Measurements from ENCODE around the gene ESRRG.

ESRRG gene

GRCh38 chr1:216499581-216500272 lies 223.5 kb downstream of the ESRRG start:
- no peak for DNase-seq

- DNase-seq: no peak
Measured at GRCh38 chr1:216498277-216498676, 225.0 kb downstream of the ESRRG start.

DNA sequence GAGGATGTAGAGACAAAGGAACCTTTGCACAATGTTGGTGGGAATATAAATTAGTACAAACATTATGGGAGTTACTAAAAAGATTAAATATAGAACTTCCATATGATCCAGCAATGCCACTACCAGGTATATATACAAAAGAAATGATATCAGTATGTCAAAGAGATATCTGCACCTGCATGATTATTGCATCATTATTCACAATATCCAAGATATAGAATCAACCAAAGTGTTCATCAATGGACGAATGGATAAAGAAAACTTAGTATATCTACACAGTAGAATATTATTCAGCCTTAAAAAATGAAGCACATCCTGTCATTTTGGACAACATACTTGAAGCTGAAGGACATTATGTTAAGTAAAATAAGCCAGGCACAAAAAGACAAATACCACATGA lies 238.2 kb downstream of the ESRRG start:
- DNase-seq: no peak

DNA sequence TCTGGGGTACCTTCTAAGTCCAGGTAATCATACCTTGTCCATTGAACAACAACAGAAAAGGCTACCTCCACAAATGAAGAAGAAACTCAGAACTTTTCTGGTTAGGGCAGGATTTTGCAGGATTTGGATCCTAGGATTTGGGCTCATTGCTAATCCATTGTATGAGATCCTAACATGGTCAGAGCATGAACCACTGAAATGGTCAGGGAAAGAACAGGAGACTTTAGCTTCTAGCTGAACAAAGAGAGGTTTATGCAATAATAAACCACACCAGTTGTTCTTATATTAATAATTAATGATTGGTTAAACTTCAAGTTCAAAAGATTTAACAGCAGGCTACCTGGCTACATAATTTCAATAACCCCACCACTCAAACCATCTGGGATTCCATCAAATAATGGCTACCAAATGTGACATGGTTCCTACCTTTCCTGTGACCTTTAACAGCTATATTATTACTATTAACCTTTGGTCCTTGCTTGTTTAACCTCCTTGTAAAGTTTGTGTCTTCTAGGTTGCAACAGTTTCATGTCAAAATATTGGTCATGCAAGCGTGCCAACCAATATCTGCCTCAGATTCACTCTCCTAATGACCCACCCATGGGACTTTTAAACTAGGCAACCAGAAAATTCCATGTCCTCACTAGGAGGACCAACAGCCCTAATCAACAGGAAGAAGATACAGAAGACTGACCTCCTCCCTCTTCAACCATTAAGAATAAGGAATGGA lies 239.4 kb downstream of the ESRRG start:
- DNase-seq: no peak

DNA sequence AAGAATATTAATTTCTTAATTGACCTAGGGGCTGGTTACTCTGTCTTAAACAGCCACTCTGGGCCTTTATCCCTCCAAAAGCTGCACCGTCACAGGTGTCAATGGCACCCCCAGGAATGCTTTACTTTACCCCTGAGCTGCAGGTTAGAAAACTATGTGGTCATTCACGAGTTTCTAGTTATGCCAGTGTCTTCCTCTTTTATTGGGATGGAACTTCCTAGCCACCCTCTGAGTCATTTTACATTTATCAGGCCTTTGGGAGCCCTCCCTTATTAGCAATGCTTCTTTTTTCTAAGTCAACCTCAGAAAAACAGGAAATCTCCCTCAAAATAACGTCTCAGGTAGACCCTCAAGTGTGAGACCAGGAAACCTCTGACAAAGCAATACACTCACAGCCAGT lies 240.6 kb downstream of the ESRRG start:
- no peak for DNase-seq

GRCh38 chr1:216478238-216478637 lies 245.0 kb downstream of the ESRRG start:
- no peak for DNase-seq

DNA sequence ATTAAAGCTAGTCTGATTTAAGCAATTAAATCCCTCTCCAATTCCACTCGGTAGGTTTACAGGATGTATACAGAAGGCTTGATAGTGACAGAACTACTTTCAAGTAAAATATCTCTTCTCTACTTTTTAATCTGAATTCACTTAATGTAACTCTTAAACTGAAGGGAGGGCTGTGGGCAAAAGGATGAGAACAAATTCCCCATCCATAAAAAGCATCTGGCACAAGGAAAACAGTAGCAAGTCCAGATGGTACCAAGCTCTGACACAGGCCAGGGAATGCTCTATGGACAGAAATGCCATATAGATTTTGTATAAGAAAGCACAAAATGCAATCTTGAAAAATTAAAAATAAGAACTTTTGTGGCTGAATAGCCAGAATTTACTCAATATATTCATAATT lies 246.9 kb downstream of the ESRRG start:
- DNase-seq: no peak

GRCh38 chr1:216475659-216476276 lies 247.5 kb downstream of the ESRRG start:
- no peak for DNase-seq

DNA sequence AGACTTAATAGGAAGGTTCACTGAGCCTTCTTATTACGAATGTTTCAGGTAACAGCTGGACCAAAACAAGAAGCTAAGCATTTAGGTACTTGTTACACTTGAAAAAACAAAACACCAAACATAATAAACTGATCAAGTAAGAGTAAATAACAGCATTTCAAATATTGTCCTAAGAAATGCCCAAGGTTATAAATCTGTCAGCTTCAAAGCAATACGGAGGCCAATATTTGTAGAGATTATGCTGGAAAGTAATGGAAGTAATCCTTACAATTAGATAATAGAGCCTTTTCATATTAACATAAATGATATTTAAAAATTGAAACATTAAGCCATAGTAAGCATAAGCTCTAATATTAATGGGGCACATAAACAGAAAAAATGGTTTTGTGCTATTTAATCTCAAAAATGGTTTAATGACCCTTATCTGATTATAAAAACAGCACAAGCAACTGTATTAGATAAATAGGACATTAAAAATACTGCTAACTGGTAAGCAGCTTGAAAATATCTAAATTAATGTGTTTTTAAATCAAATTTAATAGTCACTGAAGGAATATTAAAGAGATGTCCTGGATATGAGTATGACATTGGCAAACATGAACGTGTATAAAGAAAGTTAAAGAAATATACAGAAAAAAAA lies 256.9 kb downstream of the ESRRG start:
- no peak for DNase-seq

DNA sequence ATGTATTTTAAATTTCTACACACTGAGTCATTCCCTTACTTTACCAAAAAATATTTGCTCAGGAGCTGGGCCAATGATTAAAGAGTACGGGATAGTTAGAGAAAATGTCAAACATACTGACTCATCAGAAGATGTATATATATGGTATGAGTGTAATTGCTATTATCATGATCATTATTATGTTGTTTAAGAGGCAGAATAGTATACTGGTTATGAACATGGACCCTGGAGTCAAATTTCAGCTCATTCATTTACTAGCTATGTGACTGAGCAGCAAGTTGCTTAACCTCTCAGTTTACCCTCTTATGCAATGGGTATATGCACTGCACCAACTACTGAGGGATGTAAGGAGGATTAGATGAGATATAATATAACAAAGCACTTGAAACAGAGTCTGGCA lies 258.7 kb downstream of the ESRRG start:
- no peak for DNase-seq

GRCh38 chr1:216462066-216462775 lies 261.0 kb downstream of the ESRRG start:
- DNase-seq: no peak

DNA sequence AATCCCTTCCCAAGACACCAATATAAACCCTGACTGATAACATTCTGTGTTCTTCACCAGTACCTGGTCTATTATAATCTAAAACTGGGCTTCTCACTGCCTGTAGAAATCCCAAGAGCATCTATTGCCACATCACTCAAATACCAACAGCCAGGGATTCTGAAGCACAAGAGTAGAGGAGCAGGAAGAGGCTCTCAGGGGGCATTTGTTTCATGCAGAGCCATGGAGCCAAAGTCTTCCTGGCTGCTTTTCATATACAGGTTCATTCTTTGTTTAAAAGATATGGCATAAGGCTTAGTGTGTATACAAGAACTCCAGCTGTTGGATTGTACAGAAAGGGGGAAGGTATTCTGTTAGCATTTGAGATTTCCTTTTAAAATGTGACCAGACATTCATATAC lies 261.8 kb downstream of the ESRRG start:
- no peak for DNase-seq

DNA sequence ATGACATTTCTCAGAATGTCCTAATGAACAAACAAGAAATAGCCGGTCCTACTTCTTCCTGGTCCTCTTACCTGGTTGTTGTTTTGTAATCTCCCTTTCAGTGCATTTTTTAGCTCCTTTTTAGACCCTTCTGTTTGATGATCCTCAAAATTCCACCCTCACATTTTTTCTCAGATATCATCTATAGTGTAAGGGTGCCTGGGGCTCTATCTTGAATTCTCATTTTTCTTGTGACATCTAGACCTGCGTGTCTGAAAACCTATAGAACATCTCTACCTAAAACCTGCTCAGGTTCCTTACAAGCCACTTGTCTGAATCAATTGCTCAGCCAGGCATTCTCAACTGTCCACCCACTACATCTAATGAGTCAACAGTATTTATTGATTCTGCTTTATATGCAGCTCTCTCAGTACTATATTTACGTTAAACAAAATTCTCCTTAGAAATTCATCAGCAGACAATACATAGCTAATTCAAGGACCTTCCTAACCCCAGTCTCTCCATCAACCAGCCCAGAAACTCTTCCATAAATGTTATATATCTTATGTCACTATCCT lies 263.5 kb downstream of the ESRRG start:
- DNase-seq: no peak

DNA sequence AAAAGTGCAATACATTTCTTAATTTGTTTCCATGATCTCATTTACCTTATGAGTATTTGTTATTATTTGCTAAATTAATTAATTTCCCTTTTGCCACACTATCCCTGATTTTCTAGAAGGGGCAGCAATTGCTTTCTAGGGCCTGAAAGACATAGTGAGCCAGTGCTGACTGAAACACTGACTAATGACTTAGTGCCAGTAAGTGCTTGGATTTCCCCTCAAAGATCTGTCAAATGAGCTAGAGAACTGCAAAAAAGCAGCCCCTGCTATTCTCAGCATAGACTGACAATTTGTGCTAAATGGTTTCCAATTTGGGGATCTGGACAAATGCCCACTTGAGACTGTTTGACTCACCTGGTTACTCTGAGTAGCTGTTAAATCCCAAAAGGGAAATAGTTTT lies 264.4 kb downstream of the ESRRG start:
- DNase-seq: no peak

DNA sequence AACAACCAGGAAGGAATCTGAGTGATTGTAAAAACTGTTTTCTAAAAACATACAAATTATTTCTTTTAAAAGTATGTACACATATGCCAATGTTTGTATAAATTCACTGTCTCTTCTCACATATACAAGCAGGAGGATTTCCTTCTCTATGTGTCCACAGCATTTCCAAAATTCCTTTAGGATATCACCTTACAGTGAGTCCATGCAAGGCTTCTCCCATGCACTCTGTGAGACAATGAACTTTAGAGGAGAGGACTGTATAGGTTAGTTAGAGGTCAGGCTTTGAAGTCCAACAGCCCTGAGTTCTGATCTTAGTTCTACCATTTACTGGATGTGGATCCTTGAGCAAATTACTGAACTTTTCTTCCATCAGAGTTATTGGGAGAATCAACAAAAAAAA lies 265.9 kb downstream of the ESRRG start:
- DNase-seq: no peak

GRCh38 chr1:216456682-216457081 lies 266.5 kb downstream of the ESRRG start:
- DNase-seq: no peak

GRCh38 chr1:216453777-216454176 lies 269.5 kb downstream of the ESRRG start:
- DNase-seq: no peak

Measured in CD4-positive, alpha-beta T cell treated with Interleukin-1 beta for 1 hour (primary cell).